Kidney glomerular epithelial cell (primary cell): ENCODE results near the gene PAIP2.
A peak's percentile ranks its signal among the peaks of the same experiment; 100 is the strongest.
"Not testable (repeated sequence)": the region's sequence is repeated elsewhere in the genome, so short reads cannot be mapped to it uniquely, and the experiment has no call there.

ENCODE experiments used
- DNase-seq: peaks from one replicate; lab custom pipeline; 2025; lab: John Stamatoyannopoulos, UW

The PAIP2 gene

DNA sequence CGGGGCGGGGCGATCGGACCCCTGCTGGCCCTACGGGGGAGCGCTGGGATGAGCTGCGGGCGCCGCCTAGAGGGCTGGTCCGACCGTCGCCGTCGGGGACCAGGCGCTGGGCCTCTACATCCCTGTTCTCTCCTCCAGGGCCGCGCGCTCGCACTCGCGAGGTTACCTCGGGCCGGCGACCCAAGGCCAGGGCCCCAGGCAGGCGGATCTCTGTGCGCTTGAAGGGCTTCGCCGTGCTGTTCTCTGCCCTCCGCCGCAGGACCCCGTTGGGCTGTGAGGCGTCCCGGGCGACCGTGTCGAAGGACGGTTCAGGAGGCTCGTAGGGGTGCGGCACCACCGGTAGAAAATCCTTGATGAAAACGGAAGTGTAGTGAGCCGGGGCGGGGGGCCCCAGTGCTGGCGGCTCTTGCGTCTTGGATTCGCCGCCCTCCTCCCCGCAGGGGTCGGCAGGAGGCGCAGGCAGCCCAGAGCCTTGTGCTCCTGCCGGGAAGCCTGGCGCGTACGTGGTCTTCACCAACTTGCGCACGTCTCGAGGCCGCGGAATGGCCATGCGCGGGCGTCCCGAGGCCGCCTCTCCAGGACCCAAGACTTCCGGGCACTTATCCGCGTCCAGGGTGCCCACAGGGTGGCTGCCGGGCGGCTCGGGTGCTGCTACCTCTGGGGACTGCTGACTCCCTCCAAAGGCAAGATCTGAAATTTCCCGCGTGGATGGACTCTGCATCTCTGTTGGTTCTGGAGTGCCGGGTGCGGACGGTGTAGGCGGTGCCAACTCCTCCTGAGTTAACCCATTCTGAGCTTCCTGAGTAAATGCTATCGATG, 51.2 kb downstream of the PAIP2 start:
- no peak for DNase-seq

GRCh38 chr5:139393497-139394122, 52.0 kb downstream of the PAIP2 start:
- DNase-seq: no peak

DNA sequence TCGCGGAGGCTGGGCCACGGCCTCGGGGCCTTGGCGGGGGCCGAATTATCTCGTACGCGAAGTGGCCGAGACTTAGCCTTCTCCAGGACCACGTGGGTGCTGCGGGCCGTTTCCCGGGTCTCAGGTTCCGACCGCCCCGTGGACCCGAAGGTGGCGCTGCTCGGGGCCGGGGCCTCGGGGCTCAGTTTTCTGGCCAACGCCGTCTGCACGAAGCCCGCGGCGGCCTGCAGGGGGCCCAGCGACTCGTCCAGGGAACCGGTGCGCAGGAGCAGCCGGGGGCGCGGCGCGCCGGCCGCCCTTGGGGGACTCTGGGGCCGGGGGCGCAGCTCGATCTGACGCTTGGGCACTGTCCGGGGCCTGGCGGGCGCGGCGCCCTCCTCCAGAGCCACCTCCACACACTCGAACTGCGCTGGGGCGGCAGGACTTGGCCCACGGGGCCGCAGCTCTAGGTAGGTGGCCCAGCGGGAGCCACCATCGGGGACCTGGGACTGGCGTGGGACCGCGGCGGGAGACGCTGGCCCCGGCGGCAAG, 52.5 kb downstream of the PAIP2 start:
- DNase-seq: no peak

GRCh38 chr5:139394654-139395566, 53.3 kb downstream of the PAIP2 start, which contains the start of gene PROB1:
Gene PROB1 (minus strand): TSS chr5:139395104. CDS start chr5:139395081, 23 bp downstream.
- no peak for DNase-seq

DNA sequence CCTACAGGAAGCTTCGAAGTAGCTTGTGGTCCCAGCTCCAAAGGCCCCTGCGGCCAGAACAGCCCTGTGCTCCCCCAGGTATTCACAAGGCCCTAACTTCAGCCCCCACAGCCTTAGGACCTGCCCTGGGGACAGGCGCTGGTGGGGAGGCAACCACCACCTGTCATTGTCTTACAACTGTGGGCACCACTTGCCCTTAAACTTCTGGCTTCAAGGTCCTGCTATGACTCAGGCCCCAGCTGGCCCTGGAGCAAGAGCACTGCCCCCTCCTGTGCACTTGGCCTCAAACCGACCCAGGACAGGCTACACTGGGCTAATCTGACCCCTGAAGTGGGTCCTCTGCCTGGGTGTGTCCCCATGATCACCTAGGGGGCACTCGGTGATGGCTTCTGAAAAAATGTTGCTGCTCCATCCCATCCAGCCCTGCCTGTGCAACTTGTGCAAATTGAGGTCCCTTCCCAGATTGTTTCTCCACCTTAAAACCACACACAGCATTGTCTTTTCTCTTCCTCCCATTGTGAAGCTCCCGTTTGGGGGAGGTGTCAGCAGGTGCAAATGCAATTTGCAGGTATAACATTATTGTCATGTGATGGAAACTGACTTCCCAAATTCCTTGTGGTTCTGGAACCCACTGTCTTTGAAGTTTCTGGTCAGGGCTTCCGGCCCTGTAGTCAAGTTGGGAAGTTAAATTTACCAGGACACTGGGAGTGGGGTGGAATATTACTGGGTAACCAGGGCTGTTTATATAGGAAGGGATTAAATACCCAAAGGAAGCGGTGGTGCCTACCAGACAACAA, 54.4 kb downstream of the PAIP2 start:
- no peak for DNase-seq

GRCh38 chr5:139396691-139397090, 55.0 kb downstream of the PAIP2 start:
- DNase-seq: no peak

- DNase-seq: no peak
Measured at GRCh38 chr5:139397921-139398320, 56.3 kb downstream of the PAIP2 start.

DNA sequence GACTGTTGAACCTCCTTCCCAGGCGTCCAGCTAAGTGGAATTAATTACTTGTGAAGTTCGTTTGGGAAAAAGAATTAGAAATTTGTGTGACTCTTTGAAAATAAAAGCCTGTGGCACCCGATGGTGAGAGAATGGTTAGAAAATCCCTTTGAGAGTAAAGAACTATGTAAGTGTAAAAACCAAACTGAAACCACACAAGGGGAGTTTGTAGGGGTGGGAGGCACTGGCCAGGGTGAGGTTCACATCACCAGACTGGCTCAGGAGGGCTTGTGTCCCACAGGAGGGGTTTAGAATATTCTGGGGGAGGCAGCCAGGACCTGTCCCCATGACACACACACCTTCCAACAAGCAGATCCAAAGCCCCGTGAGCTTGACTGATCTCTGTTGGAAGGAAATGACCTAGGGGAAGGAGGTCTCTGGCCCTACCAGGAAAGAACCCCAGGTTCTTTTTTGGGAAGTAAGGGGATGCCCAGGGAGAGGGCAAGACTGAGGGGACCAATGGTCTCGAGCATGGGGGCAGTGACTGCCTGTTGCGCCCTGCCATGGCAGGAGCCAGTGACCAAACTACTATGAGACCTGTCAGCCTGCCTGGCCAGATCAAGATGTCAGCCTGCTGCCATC, 58.0 kb downstream of the PAIP2 start:
- no peak for DNase-seq

DNA sequence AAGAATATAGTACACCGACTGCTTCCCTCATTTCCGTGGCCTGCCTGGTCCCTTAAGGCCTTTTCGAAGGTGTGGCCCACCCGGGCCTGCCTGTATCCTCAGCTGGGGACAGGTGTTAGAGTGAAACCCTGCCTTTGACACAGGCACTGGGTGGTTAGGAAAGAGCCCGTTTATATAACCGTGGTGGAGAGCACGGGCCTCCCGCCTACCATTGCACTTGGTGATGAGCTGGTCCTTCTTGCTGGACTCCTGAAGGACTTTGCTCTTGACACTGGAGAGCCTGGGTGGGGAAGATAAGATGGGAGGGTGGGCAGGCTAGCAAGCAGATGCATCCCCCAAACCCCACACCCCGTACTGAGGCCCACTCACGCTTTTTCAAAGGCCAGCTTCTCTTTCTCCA, 59.9 kb downstream of the PAIP2 start:
- DNase-seq: no peak

GRCh38 chr5:139402561-139403158, 61.0 kb downstream of the PAIP2 start:
- DNase-seq: no peak

DNA sequence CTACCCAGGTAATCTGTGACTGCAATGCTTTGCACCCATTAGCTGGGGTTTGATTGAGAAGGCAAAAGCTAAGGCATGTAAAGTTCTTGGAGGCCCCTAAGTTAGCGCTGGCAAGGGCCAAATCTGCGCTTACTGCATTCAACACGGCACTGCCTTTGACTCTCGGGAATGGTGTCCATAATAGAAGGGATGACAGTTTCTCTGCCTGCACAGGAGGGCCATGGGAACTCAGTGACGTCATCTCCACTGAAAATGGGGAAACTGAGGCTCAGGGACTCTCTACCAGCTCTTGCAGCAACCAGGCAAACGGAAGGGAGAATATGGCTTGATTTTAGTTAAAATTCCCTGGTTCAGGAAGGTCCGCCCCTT, 61.7 kb downstream of the PAIP2 start:
- DNase-seq: no peak

DNA sequence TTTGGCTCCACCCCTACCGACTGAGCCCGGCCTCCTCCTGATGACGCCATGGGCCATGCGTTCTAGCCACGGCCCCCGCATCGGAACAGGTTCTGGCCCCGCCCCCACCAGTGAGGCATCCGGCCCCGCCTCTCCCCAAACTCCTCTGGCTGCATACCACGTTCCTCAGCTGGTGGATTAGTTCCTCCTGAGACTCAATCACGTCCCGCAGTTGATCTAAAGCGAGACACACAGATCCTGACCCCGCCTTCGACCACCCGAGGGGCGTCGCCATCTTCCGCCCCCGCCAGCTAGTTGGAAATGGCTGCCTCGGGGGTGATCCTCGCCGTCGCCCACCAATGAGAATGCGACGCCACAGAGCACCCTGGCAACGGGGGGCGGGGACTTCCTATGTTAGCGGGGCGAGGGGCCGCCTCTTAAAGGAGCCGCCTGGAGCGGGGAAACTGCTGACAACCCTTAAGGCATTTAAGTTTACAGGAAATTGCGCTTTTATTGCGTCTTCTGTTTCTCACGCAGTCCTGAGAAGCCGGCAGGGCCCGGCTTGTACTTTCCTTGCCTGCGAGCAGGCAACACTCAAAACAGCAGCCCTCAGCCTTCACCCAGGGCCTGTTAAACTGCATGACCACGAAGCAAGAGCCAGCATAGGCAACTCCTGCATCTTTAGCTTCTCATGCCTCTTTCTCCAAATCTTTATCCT, 62.3 kb downstream of the PAIP2 start, which contains the start of gene SPATA24:
Gene SPATA24 (minus strand): TSS at position 303 of the 697 bp plus-strand sequence. CDS start 29 bp downstream, at position 274.
- peak; percentile 92 for DNase-seq

- DNase-seq: no peak
Measured at GRCh38 chr5:139404484-139404840, 62.8 kb downstream of the PAIP2 start.

DNA sequence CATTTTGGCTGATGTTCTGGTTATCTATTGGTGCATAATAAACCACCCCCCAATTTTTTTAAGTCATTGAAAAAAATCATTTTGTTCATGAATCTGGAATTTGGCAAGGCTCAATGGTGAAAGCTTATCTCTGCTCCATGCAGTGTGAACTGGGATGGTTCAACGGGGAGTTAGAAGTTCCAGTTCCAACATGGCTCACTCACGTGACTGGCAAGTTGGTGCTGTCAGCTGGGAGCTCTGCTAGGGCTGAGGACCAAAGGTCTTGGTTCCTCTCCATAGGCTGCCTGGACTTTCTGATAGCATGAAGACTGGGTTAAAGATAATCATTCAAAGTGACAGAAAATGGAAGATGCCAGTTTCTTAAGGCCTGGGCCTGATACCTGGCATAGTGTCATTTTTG, 65.3 kb downstream of the PAIP2 start:
- DNase-seq: no peak

GRCh38 chr5:139407517-139407916, 65.9 kb downstream of the PAIP2 start:
- no peak for DNase-seq

- DNase-seq: no peak
Measured at GRCh38 chr5:139408191-139408590, 66.5 kb downstream of the PAIP2 start.

GRCh38 chr5:139409116-139409515, 67.5 kb downstream of the PAIP2 start:
- DNase-seq: not testable (repeated sequence)

DNA sequence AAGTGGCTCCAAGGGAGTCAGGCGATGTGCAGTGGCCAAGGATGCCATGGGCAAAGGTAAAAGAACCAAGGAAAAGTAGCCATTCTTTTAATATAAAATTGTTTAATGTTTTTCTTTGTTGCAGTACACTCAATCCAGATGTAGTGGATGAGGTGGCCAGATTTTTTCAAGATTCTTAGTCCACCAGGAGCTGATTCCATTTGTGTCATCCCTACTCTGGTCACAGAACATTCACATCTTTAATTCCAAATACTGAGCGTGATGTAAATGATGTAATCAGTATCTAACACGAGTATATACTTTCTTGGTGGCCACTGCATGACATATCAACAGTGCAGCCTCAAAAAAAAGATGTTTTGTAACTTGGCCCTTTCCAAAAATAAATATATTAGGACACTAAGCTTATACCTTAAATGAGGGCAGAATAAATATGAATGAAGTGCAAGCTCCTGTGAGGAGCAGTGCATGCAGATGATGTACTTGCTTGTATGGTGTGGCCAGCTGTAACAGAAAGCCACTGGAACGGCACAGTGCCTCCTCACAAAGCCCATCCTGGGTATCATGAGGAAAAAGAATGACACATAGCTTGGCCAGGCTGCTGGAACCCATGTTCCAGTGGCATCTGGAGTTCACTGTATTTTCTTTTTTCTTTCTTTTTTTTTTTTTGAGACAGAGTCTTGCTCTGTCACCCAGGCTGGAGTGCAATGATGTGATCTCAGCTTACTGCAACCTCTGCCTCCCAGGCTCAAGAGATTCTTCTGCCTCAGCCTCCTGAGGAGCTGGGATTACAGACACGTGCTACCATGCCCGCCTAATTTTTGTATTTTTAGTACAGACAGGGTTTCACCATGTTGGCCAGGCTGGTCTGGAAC, 68.7 kb downstream of the PAIP2 start:
- DNase-seq: no peak
